CD14-positive monocyte (primary cell): Measurements from ENCODE around the gene KHNYN. TPM values are rescaled to one million over a fixed set of nuclear protein-coding genes. Genes with fewer than 3 reads are reported as not detected.

Experiments used
- DNase-seq, 3 donors: peaks; one replicate each; pipeline ENCODE4 v3.0.0-alpha.2; 2011 to 2022
- H2AFZ ChIP-seq: 2 replicates; pipeline ENCODE4 v1.6.0; 2012; ENCODE audit warnings: mild to moderate bottlenecking, low read depth, low read length, inconsistent platforms; ENCODE audit not compliant: insufficient read depth, poor library complexity, severe bottlenecking
- H3K27ac ChIP-seq, 2 donors: 1 replicate in 1 of 2; 2 replicates in 1 of 2; pipeline ENCODE4 v1.5.1; 2012 to 2013; ENCODE audit warnings: low read length in 2 of 2, control low read depth in 1 of 2, inconsistent platforms in 1 of 2, low read depth in 1 of 2, mild to moderate bottlenecking in 1 of 2
- H3K27me3 ChIP-seq, 2 donors: one replicate each; pipeline versions ENCODE4 v1.6.0 to v1.6.1; 2011 to 2013; ENCODE audit warnings: low read length in 2 of 2; ENCODE audit not compliant: control insufficient read depth in 2 of 2, insufficient read depth in 2 of 2
- H3K36me3 ChIP-seq, 2 donors: replicated peaks in 1 of 2; 1 replicate in 1 of 2; 2 replicates in 1 of 2; pipeline versions ENCODE4 v1.5.1 to v1.6.1; 2012 to 2013; ENCODE audit warnings: low read length in 2 of 2, control low read depth in 1 of 2, inconsistent platforms in 1 of 2, mild to moderate bottlenecking in 1 of 2; ENCODE audit not compliant: insufficient read depth in 2 of 2, control insufficient read depth in 1 of 2
- H3K4me1 ChIP-seq, 2 donors: 1 replicate in 1 of 2; 2 replicates in 1 of 2; pipeline versions ENCODE4 v1.5.1 to v1.6.1; 2012 to 2013; ENCODE audit warnings: low read length in 2 of 2, control low read depth in 1 of 2, inconsistent platforms in 1 of 2, mild to moderate bottlenecking in 1 of 2, moderate library complexity in 1 of 2; ENCODE audit not compliant: insufficient read depth in 2 of 2, control insufficient read depth in 1 of 2
- H3K4me2 ChIP-seq: replicated peaks from 2 replicates; pipeline ENCODE3; 2012; ENCODE audit warnings: low read length, moderate library complexity, mild to moderate bottlenecking; ENCODE audit not compliant: poor library complexity, severe bottlenecking; ENCODE audit errors: extremely low read depth
- H3K4me3 ChIP-seq, 3 experiments: fragments of 200-600 bp in 1 of 3; sonication (generic) in 1 of 3; replicated peaks in 1 of 3; 1 replicate in 2 of 3; 2 replicates in 1 of 3; pipeline ENCODE4 v1.5.1; 2011 to 2013; ENCODE audit warnings: low read length in 3 of 3, mild to moderate bottlenecking in 3 of 3, control low read depth in 2 of 3, low read depth in 2 of 3, inconsistent platforms in 1 of 3, moderate library complexity in 1 of 3
- H3K79me2 ChIP-seq: 2 replicates; pipeline ENCODE4 v1.6.0; 2012; ENCODE audit warnings: mild to moderate bottlenecking, control low read depth, inconsistent platforms, low read length, moderate library complexity; ENCODE audit not compliant: insufficient read depth
- H3K9ac ChIP-seq: 2 replicates; pipeline ENCODE4 v1.6.0; 2017; ENCODE audit warnings: low read length, mild to moderate bottlenecking; ENCODE audit not compliant: insufficient read depth, poor library complexity, severe bottlenecking
- H3K9me3 ChIP-seq, 2 donors: replicated peaks in 1 of 2; 1 replicate in 1 of 2; 2 replicates in 1 of 2; pipeline versions ENCODE4 v1.5.1 to v1.6.1; 2012 to 2013; ENCODE audit warnings: low read length in 2 of 2, control low read depth in 1 of 2; ENCODE audit not compliant: control insufficient read depth in 1 of 2, insufficient read depth in 1 of 2
- H4K20me1 ChIP-seq: 2 replicates; pipeline ENCODE4 v1.6.0; 2012; ENCODE audit warnings: mild to moderate bottlenecking, low read length, control low read depth, moderate library complexity; ENCODE audit not compliant: insufficient read depth
- H3K27ac Mint-ChIP-seq, 7 donors: one replicate each; pipeline ENCODE4 v1.8.0; 2020; ENCODE audit warnings: mild to moderate bottlenecking in 7 of 7, mixed read lengths in 7 of 7, moderate library complexity in 6 of 7, inconsistent platforms in 2 of 7
- H3K27me3 Mint-ChIP-seq, 3 donors: one replicate each; pipeline ENCODE4 v1.8.0; 2021 to 2022; ENCODE audit warnings: low read depth in 3 of 3, mild to moderate bottlenecking in 3 of 3, mixed read lengths in 3 of 3, moderate library complexity in 3 of 3, inconsistent platforms in 1 of 3
- H3K36me3 Mint-ChIP-seq, 2 donors: one replicate each; pipeline ENCODE4 v1.8.0; 2020; ENCODE audit warnings: mixed read lengths in 2 of 2, inconsistent platforms in 1 of 2, mild to moderate bottlenecking in 1 of 2
- H3K4me1 Mint-ChIP-seq: one replicate; pipeline ENCODE4 v1.8.0; 2020; ENCODE audit warnings: mild to moderate bottlenecking, mixed read lengths
- H3K4me3 Mint-ChIP-seq, 2 donors: one replicate each; pipeline ENCODE4 v1.8.0; 2020; ENCODE audit warnings: mild to moderate bottlenecking in 2 of 2, mixed read lengths in 2 of 2, moderate library complexity in 1 of 2
- H3K9me3 Mint-ChIP-seq, 7 donors: one replicate each; pipeline ENCODE4 v1.8.0; 2020 to 2022; ENCODE audit warnings: mixed read lengths in 7 of 7, mild to moderate bottlenecking in 6 of 7, moderate library complexity in 6 of 7, inconsistent platforms in 2 of 7
- WGBS: methylation state at CpG from one replicate; pipeline ENCODE4 v1.1.5; 2013; ENCODE audit warnings: missing lambda C conversion rate; ENCODE audit not compliant: insufficient coverage; 5-methylcytosine and 5-hydroxymethylcytosine counted together
- intact Hi-C, 2 donors: fragments of 100-400 bp; cut with micrococcal nuclease; formaldehyde crosslinking; loops; one replicate each; pipeline versions ENCODE4 v1.15.0 to v1.15.1; 2023
- polyA plus RNA-seq, 3 donors: library from polyadenylated mRNA; depleted of rRNA in 1 of 3; unstranded in 2 of 3; stranded (reverse) in 1 of 3; fragments of 300-500 nt in 2 of 3; fragments of >200 nt in 1 of 3; fragmentation: Illumina TruSeq in 2 of 3; gene quantifications; 1 replicate in 2 of 3; 2 replicates in 1 of 3; pipeline ENCODE4 v1.2.3, GENCODE V29; 2012 to 2021
- TF ChIP-seq, protein P1 (sequence below): fragments of 200-600 bp; IDR thresholded peaks from one replicate; pipeline ENCODE4 v1.8.0; 2022; ENCODE audit warnings: antibody characterized with exemption, mild to moderate bottlenecking

KHNYN gene
- polyA plus RNA-seq, 3 donors: 12.4 to 39.8 (median 16.0) TPM

DNA sequence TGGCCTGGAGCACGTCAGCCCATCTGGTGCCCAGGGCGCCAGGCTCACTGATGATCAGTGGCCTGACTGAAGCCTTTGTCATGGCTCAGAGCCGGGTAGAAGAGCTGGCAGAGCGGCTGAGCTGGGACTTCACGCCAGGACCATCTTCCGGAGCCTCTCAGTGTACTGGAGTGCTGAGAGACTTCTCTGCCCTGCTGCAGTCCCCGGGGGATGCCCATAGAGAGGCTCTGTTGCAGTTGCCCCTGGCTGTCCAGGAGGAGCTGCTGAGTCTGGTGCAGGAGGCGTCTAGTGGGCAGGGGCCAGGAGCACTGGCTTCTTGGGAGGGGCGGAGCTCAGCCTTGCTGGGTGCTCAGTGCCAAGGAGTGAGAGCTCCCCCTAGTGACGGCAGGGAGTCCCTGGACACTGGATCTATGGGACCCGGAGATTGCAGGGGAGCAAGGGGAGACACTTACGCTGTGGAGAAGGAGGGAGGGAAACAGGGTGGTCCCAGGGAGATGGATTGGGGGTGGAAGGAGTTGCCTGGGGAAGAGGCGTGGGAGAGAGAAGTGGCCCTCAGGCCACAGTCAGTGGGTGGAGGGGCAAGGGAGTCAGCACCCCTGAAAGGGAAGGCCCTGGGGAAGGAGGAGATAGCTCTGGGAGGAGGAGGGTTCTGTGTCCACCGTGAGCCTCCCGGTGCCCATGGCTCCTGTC, 2.0 kb downstream of the KHNYN start:
- peaks cover 31% of the 10 kb centered on the region for H3K79me2 ChIP-seq
- peaks cover 32 to 40% of the 10 kb centered on the region in 2 donors for H3K4me1 ChIP-seq

More for the DNA sequence above, 2.0 kb downstream of the KHNYN start:
- H3K9me3 Mint-ChIP-seq: no peaks in the 10 kb centered on the region
- H3K4me1 Mint-ChIP-seq: peaks cover 36% of the 10 kb centered on the region
- Histone ChIP-seq H3K4me3 (peak overlapping the region in 1 of 3 experiments; percentile 91), H4K20me1 (peaks cover 46% of the 10 kb centered on the region), H3K4me2 (peak overlapping the region; percentile 91), H3K9ac (peak overlapping the region; percentile 98), H3K9me3 (no peaks in the 10 kb centered on the region), H3K27ac (peak overlapping the region; percentile 81 to 100), H3K36me3 (peaks cover 36 to 49% of the 10 kb centered on the region in 2 donors), H3K27me3 (no peaks in the 10 kb centered on the region), H2AFZ (no peak overlapping the region)
- TF ChIP-seq, protein P1, sequence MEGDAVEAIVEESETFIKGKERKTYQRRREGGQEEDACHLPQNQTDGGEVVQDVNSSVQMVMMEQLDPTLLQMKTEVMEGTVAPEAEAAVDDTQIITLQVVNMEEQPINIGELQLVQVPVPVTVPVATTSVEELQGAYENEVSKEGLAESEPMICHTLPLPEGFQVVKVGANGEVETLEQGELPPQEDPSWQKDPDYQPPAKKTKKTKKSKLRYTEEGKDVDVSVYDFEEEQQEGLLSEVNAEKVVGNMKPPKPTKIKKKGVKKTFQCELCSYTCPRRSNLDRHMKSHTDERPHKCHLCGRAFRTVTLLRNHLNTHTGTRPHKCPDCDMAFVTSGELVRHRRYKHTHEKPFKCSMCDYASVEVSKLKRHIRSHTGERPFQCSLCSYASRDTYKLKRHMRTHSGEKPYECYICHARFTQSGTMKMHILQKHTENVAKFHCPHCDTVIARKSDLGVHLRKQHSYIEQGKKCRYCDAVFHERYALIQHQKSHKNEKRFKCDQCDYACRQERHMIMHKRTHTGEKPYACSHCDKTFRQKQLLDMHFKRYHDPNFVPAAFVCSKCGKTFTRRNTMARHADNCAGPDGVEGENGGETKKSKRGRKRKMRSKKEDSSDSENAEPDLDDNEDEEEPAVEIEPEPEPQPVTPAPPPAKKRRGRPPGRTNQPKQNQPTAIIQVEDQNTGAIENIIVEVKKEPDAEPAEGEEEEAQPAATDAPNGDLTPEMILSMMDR: peak; percentile 90
- peaks cover 5 to 9% (median 8%) of the 10 kb centered on the region in 3 donors for H3K27me3 Mint-ChIP-seq
- H3K27ac Mint-ChIP-seq: peak overlapping the region; percentile 91 to 96 (median 95)
- peaks cover 44 to 53% of the 10 kb centered on the region in 2 donors for H3K36me3 Mint-ChIP-seq
- 60% methylated on average over 14 of the region's 15 CpGs for WGBS
- intact Hi-C loops: loop anchor here (2.0 to 10.0 kb wide), 2 partner anchors 99 to 187 kb away; partner anchors contain the start of gene TINF2 (in 1 of the 2)
- peak; percentile 90 to 93 (median 92) for DNase-seq
- peak overlapping the region; percentile 17 to 86 for H3K4me3 Mint-ChIP-seq
